SW480 (cell line): ENCODE data around the gene MACROD1.

Experiments used
- DNase-seq: peaks from one replicate; pipeline ENCODE4 v3.0.0-alpha.2; 2016; ENCODE audit warnings: low spot score

MACROD1 gene

GRCh38 chr11:64092111-64092760 lies 73.7 kb downstream of the MACROD1 start:
- DNase-seq = peak; percentile 49

- no peak for DNase-seq
Observed at GRCh38 chr11:64090806-64091516, 75.0 kb downstream of the MACROD1 start.

DNA sequence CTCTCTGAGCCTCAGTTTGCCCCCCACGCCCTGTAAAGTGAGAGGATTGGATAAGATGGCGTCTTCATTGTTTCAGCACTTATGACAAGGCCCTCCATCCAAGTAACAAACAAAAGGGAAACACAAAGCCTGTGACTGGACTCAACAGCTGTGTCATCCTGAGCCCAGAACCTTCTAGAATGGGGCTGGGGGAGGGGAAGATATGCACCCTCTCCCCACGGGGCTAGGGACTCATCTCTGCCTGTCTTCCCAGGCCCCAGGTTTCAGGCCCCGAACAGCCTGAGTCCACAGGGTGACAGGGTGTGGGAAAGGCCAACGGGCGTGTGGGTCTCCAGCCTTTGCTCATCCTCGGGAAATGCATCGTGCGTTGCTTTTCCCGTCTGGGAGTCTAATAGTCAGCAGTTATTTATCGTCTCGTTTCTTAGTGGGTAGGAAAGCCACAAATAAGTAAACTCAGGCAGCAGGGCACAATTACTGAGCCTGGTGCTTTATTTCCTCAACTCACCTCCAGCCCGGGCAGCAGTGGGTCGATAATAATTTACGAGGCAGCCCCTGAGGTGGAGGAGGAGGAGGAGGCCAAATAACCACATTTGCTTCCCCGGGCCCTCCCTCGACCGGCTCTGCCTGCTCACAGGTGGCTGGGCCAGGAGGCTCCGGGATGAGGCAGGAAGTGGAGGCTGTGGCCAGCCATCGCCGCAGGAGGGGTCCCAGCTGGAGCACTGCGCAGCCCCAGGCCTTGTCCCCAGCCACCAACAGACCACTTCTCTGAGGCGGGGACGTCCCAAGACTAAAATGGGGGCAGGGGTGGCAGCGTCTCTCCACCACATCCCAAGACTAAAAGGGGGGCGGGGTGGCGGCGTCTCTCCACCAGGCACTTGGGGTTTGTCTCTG lies 75.8 kb downstream of the MACROD1 start:
- DNase-seq = no peak

DNA sequence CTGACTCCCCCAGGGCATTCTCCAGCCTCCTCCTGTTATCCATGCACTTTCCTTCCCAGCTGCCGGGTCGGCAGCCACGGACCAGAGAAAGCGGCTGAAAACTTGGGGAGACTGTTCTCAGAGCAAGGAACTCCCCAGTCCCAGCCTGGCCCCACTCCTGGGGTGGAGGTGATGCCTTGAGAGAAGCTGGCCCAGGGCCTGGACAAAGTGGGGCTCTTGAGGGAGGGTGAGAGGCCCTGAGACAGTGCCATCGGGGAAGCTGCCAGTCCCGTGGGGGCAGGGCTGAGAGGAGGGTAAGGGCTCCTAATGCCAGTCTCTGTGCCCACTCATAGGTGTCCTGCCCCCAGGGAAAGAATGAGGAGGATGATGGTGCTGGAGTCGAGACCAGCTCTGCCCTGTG lies 76.4 kb downstream of the MACROD1 start:
- DNase-seq = no peak

DNA sequence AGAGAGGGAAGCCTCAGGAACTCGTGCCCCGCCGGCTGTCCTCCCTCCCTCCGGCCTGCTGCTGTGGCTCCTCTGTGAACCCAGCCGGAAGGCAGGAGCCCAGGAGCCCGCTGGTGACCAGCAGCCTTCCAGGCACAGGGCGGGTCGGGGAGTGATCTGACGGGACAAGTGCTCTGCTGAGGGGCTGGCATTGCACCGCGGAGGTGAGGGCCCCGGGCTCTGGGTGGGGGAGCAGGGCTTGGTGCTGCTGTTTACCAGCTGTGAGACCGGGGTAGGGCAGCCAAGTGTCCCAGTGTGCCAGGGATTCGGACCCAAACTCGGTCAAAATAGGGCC lies 76.9 kb downstream of the MACROD1 start:
- DNase-seq = no peak

GRCh38 chr11:64088162-64089026 lies 77.5 kb downstream of the MACROD1 start:
- no peak for DNase-seq

DNA sequence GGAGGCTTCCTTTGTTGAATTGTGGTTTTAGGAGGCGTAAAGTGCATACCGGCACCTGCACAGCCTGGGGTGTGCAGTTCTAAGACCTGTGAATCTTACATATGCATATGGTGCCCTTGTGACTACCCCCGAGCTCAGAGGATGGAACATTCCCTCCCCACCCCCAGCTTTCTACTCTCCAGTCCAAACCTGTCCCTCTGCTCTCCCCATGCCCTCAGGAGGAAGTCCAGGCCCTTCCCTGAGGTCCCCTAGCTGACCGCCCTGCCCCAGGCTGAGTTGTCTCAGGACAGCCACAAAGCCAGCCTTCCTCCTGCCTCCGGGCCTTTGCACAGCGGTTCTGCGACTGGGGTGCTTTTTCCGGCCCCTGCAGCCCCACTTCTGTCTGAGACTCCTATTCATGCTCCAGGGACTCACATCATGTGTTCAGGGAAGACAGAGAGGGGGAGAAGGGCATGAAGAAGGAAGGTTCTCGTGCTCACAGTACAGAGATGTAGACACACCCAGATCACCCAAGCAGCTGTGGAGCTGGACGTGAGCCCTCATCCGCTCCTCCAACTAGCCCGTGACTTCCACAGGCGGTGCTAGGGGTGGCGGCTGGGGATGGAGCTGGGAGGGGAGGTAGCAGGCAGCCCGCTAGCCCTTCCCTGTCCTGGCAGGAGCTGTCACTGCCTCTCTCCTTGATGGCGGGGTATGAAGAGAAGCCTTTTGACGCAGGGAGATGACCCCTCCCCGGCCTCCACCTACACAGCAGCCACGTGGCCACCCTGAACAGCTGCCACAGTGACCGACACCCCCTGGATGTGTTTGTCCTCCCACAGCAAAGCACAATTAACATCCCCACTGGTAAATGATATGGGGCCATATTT lies 79.4 kb downstream of the MACROD1 start:
- peak; percentile 35 for DNase-seq

DNA sequence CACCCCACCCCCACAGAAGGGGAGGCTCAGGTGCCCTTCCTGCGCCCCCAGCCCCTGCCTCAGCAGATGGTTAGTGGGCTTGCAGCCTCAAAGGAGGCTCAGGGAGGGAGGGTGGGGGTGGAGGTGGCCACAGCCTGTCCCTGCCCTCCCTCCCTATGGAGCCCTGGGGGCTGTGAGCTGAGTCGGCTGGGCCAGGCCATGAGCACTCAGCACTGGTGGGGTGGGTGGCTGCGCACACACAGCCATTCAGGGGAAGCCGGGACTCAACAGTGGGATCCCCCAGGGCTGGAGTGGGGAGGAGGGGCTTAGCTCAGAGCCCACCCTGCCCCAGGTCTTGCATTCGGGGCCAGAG lies 80.0 kb downstream of the MACROD1 start:
- no peak for DNase-seq

DNA sequence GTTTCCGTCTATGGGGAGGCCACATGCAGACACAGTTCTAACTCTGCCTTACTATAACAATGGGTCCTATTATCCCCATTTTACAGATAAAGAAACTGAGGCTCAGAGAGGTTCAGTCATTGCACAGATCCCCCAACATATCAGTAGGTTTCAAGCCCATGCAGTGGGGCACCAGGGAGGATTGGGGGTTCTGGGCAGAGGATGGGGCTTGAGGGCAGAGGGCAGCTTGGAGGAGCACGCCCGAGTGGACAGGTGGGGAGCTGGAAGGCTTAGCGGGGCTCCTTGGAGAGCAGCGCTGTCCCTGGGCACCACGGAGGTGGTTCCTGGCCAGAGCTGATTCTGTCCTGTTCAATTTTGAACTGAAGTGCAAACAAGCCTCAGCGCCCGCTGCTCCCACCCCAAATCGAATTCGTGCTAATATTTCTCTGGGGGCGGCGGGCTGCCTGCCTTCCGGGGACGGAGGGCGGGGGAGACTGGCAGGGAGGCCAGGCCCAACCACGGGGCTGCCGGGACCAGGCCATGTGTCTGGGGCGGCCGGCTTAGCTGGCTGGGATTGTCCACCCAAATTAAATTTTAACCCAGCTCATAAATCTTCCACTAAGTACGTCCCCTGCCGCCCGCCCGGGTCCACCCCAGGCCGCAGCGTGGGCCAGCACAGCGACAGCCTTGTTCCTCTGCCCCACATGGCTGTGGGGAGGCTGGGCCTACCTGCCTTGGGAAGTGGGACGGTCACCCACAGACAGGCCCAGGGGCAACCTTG lies 80.8 kb downstream of the MACROD1 start:
- peak; percentile 53 for DNase-seq

GRCh38 chr11:64084146-64084950 lies 81.6 kb downstream of the MACROD1 start:
- DNase-seq = no peak

DNA sequence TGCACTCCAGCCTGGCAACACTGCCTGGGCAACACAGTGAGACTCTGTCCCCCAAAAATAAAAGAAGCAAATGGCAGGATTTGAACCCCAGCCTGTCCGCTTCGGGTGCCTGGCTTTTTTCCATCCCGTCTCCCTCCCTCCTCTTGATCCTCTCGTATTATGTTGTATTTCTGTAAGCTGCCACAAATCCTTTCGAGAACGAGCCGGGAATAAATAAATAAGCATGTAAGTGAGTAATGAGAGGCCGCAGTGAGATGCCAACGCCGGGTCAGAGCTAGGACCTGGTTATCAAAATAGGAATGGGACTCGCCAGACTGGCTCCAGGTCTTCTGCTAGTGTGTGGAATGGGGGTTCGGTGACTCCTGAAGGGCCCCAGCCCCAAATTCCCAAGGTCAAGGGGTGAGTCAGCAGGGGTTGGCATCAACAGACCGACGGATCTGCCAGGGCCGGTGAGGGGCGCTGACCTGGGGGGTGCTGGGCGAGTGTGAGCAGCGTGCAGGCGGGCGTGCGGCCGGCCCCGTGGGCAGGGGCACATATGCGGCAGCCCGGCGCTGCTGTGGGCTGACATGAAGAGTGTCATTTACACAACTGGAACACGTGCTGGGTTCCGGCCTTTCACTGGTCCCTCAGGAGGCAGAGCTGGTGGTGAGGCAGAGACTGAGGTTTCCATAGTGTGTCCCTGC lies 82.4 kb downstream of the MACROD1 start:
- DNase-seq = no peak

DNA sequence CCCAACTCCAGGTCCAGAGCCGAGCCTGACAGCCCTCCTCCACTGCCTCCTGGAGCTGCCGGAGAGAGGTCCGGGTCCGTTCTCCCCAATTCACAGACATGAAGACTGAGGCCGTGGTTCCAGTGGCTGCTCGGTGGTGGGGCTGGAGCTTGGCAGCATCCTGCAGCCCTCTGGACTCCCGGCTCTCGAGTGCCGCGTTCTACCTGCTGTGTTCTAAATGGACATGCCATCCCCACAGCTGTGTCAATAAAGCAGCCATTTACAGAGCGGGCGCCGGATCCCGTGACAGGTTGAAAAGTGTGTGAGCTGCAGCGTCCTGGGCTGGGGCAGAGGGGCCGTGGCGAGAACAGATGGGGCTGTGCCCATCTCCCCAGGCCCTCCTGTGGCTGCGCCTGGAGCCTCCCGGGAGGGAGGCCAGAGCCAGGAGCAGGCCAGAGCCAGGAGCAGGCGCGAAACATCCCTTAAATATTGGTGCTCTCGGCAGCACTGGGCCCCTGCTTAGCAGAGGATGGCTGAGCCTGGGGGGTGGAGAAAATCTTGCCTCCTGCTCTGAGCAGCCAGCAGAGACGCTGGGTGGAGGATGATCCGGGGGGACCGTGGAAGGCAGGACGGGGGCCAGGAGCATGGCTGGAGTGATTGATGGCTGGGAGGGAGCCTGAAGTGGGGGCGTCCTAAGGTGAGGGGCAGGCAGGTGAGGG lies 84.0 kb downstream of the MACROD1 start:
- DNase-seq = no peak

GRCh38 chr11:64080390-64080789 lies 85.5 kb downstream of the MACROD1 start:
- no peak for DNase-seq

DNA sequence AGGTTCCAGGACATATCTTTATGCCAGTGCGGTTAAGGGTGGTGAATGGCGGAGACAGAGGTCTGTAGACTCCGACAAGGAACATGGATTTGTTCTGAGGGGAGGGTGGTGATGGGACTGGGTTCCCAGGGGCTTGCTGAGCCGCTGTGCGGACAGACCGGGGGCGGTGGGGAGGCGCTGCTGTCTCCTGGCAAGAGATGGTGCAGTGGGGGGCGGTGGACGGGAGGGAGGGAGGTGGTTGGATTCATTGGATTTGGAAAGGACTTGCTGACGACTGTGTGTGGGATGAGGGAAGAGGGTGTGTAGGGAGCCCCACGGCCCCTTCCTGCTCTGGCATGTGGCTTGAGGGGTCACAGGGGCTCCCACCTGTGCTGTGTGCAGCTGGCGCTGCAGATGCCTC lies 87.0 kb downstream of the MACROD1 start:
- no peak for DNase-seq

DNA sequence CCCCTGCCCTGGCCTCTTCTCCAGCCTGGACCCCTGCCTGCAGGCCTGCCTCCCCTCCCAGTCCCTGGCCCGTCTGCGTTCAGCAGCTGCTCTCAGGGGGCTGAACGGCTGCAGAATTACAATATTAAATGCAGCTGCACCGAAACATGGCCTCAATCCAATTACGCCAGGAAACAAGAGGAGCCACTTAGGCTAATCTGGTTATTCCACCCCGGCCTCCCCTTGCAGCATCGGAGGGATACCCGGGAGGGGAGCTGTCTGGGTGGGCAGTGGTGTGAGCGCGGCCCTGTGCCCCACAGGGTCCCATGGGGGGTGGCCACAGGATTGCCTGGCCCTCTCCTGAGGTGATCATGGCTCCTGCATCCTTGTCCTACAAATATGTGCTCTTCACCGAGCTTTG lies 87.6 kb downstream of the MACROD1 start:
- no peak for DNase-seq

- no peak for DNase-seq
Observed at GRCh38 chr11:64077607-64078006, 88.3 kb downstream of the MACROD1 start.

- no peak for DNase-seq
Observed at GRCh38 chr11:64076758-64077157, 89.2 kb downstream of the MACROD1 start.

GRCh38 chr11:64074239-64074638 lies 91.7 kb downstream of the MACROD1 start:
- DNase-seq = peak; percentile 44
